Measurements from ENCODE around the gene MTG2.

The MTG2 gene

DNA sequence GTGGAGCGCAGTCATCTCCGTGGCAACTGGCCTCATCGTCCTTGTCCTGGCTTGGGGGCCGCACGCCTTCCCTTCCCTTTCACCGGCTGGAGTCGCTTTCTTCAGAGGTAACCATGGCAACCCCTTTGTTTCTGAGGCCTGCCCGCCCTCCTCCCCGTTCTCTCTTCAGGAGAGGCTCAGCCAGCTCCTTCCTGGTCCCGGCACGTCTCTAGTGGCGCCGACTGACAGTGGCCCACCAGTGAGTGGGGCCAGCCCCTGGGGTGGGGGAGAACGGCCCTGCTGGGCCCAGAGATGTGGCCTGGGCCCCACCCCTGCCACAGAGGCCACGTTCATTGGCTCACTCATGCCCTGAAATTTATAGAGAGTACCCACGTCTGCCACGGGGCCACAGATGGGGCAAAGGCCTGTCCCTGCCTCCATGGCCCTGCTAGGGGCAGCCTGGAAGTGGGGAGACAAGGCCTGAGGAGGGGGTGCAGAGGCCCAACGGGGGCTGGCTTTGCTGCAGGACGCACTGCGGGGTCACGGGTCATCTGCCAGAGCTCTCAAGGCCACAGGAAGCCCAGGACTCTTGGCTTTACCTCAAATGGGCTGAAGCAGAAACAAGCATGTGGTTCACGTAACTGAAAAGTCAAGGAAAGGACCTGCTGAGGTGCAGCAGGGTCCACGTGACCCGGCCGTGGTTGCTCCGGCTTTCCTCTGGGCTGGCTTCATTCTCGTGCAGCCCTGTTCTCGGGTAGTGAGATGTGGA, 54.1 kb downstream of the MTG2 start:
- no peak for DNase-seq

DNA sequence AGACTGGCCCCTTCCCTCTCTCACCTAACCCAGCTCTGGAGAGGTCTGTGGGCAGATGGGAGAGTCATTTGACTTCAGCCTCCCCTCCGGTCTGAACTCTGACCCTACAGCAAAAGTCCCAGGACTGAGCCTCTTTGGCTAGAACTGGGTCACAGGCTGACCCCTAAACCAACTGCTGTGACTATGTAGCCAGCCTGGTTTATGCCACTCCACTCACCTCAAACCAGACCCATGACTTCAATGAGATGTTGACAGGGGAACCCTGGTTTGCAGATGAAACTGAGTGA, 54.6 kb downstream of the MTG2 start:
- DNase-seq, result no peak

DNA sequence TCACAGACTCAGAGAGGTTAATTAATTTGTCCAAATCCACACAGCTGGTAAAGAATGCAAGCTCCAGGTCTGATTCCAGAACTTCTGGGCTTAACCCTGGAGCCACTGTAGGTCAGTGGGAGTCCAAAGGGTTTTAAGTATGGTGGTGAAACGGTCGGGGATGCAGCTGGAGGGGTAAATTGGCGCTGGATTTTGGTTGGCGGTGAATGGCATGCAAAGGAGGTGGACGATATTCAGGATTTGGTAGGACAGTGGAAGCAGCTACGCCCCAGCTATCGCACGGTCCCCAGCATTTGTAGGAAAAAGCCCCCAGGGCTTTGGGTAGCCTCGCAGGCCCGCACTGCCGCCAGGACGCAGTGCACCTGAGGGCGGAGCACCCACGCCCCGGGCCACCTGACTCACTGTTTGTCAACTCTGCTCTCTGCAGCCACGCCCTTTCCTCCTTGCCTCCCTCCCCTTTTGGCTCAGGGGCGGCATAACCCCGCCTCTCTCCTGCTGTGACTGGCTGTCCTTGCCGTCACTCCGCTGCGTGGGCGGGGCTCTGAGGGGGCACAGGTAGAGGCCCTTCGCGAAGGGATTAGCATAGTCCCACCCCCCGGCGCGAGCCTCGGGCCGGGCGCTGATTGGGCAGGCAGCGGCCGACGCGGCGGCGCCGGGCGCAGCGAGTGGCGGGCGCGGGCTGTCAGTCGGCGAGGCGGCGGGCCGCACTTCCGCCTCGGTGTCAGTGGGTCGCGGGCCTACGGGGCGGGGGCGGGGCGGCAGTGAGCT, 55.2 kb downstream of the MTG2 start, which contains the start of gene OSBPL2:
Gene OSBPL2 (plus strand): TSS at position 721 of the 768 bp plus-strand sequence. CDS start 17,664 bp downstream, outside the sequence.
- peak; percentile 97 for DNase-seq

DNA sequence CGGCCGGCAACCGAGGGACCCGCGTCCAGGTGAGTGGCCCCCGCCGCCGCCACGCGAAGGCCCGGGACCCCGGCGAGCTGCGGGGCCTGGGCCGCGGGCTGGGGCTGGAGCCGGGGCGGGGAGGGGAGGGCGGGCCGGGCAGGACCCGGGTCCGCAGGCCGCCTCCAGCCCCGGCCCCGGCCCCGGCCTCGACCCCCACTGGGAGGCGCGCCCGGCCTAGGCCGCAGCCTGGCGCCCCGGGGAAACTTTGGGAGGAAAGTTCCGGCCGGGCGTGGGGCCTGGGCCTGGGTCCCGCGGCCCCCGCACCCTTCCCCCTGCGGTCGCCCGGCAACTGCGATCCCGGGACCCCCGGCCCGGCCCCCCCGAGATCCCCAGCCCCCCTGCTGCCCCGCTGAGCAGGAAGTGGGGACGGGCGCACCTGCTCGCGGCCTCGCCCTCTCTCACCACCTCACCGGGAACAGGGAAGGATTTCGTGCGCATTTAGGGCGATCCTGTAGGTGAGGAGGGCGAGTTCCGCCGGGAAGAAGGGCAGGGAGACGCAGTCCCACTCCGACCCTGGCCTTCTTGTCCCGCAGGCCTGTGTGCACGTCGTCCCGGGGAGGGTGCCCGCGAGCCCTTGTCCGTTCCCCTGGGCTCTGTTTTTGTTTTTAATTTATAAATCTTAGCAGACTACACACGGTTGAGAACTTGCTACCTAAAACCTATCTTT, 55.9 kb downstream of the MTG2 start:
- DNase-seq, result no peak

DNA sequence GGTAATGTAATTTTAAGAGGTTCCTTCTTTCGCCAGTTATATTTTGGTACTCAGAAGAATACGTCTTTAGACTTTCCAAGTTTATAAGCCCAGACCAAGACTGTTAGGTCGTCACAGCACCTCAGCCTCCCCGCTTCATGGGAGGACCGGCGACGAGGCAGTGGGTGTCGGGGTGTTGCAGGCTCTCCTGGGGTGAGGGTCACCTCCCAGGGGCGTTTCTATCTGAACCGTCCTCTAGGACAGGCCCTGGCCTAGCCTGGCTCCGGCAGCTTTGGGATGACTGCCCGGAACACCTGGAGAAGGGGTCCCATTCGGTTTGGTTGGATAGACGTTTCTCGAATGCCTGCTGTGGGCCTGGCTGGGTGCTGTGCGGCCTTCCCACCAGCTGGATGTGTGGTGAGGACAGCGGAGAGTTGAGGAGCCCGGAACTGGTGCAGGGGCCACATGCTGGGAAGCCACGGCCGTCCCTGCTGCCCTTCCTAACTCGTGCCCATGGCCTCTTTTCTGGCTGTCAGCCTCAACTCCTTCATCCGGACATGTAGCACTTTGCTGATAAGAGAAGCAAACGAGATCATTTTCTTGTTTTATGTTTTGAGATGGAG, 56.6 kb downstream of the MTG2 start:
- no peak for DNase-seq

DNA sequence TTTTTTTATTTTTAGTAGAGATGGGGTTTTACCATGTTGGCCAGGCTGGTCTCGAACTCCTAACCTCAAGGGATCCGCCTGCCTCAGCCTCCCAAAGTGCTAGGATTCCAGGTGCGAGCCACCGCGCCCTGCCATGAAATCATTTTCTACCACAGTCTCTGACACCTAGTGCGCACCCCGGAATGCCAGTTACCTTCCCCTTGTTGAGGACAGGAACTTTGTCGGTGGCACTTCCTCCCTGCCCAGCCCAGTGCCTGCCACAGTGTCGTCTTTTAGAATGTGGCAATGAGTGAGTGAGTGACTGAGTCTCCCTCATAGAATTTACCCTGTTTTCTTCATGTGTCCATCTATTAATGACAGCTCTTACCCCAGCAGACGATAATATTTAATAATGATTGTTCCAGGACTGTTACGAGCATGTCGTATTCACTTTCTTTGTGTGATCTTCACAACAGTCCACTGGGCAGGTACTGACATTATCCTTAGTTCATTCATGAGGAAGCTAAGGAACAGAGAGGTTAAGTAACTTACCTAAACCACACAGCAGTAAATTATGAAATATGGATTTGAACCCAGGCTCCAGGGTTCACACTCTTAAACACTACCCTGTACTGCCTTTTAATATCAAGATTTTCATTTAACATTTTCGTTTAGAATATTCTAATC, 57.3 kb downstream of the MTG2 start:
- no peak for DNase-seq

DNA sequence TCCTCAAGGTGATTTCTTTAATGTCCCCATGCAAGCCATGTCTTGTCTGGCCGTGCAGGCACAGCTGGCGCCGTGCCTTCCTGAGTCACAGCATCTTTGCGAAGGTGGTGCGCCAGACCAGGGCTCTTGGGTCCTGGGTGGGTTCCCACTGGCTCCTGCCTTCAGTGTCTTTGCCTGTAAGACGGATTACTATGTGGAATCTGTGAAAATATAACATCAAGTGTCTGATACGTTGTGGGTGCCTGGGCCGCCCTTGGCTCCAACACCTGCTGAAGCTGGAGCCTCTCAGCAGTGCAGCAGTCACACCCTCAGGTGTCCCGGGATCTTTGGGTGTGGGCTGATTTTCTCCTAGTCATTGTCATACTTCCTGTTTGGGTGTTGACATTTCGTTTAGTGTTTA, 58.7 kb downstream of the MTG2 start:
- DNase-seq, result no peak

DNA sequence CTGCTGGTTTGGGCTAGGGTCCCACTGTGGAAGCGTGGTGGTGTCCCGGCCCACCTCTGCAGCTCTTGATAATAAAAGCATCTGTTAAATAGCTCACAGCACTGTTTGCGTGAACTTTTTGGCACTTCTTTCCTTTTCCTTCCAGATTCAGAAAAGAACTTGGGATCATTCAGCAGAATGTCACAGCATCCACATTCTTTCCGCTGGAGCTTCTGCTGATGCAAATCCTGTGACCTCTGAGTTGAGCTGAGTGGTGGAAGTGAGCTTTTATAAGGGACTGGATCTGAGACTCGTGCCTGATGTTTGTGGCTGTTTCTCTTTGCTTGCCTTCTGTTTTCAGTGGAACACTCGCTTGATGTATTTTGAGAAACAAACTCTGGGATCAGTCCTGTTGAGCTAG, 59.3 kb downstream of the MTG2 start:
- DNase-seq, result no peak

DNA sequence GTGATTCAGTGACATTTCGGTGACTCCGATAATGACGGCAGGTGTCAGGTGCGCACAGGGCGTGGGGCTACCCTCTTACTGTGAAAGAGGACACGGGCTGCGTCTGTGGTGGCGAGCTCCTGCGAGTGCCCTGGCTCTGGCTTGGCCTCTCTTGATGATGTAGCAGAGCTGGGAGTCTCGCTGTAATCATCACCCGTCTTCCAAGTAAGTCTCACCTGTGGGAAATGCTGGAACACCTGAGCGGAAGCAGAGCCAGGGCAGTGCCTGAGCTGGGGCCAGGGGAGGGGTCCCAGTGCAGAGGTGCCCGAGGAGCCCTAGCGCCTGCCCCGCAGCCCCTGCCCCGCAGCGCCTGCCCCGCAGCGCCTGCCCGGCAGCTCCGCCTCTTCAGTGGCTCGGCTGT, 60.3 kb downstream of the MTG2 start:
- DNase-seq, result no peak

DNA sequence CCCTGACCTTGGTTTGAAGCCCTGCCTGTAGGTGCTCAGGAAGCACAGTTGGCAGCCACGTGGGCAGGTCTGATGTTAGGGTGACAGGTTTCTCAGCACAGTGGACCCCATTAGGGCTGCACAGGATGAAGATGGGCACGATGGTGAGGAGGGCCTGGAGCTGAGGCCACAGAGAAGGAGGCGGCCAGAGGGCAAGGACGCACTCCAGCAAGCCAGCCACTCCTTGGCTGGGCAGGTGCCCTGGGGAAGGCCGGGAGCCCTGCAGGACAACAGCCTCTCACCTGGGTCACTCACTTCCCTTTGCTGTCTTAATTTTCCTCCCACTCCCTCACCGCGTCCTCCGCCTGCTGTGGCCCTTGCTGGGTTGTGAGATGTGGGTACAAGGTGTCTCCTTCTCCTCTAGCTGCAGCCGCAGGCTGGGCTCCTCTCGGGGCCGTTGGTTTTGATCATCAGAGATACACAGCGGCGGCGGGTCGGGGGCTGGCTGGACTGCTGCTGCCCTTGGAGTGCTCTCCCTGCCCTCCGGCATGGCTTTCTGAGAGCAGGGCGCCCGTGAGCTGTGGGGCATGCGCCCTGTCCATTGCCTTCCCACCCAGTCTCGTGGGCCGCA, 61.2 kb downstream of the MTG2 start:
- no peak for DNase-seq

DNA sequence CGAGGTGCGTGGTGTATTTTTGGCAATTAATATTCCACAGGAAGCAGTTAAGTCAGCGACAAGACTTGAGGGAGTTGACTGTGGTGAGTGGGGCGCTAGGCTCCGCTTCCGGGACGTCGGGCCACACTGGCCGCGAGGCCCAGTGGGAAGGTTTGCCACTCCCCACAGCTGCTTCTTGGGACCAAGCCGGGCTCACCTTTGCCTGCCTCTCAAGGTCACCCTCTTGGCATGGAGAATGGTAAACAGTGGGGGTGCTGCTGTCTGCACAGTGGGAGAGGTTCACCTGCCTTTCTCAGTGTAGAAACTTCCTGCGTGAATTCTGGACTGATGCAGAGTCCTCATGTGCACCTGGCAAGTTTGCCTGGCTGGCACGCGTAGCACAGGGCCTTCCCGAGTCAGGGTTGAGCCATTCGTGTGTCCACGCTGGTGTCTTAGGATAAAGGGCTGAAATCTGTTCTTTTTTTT, 61.8 kb downstream of the MTG2 start:
- peak; percentile 43 for DNase-seq

DNA sequence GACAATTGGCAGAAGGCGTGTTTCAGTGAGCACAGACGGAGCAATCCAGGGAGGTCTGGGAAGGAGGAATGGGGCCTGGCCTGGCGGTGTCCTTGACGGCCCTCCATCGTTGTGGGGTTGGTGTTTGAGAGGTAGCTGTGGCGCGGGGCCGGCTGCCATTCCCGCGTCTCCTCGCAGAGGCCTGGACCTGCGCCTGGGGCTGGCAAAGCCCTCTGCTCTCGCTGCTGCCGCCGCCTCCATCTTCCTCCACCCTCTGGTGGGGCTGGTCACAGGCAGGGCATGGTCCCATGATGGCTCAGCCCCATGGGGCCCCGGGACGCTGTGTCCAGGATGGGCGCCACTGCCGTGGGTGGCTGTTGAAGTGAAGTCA, 63.1 kb downstream of the MTG2 start:
- DNase-seq, result no peak

DNA sequence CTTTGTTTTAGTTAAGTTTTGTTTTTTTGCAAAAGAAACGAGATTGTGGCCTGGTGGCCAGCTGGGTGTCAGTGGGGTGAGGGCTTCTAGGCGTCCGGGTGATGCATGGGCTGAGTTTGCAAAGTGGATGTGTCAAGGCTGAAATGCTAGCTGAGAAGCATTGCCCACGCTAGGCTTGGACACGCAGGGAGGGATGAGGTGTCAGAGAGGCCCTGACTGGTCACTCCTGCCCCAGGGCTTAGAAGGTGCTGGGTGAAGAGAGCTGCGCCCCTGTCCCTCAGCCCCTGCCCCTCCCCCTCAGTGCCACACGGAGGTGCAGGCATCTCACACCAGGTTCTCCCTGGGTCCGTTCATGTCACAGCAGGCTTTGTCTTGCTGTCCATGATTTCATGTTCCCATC, 63.6 kb downstream of the MTG2 start:
- DNase-seq, result no peak

DNA sequence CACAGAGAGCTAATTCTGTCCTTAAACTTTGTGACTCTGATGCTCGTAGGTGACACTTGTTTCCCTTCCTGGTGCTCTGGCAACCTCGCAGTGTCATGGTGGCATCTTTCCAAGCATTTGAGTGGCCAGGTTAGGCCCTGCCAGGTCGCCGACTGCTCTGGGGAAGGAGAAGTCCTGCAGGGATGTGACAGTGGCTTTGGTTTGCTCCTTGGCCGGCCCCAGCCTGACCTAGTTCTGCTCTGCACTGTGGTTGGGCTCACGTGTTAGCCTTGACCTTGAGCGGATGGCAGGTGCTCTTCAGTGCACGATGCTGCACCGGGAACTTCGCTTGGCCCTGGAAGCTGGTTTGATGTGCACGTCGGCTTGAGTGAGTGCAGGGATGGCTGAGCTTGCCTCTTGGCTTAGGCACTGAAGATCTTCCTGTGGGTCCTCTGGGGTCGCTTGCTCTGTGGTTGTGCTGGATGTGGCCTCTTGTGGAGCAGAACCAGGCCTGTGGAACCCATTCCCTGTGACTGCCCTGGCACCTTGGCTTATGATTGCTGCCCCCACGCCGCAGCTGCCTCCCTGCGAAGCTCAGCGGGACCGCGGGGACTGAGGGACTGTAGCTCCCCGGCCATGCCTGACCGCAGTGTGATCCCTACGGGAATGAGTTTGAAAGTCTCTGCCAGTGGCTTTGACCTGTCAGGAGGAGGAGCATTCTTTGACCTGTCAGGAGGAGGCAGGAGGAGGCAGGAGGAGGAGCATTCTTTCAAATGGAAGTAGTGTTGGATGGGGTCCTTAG, 64.2 kb downstream of the MTG2 start:
- DNase-seq, result no peak

DNA sequence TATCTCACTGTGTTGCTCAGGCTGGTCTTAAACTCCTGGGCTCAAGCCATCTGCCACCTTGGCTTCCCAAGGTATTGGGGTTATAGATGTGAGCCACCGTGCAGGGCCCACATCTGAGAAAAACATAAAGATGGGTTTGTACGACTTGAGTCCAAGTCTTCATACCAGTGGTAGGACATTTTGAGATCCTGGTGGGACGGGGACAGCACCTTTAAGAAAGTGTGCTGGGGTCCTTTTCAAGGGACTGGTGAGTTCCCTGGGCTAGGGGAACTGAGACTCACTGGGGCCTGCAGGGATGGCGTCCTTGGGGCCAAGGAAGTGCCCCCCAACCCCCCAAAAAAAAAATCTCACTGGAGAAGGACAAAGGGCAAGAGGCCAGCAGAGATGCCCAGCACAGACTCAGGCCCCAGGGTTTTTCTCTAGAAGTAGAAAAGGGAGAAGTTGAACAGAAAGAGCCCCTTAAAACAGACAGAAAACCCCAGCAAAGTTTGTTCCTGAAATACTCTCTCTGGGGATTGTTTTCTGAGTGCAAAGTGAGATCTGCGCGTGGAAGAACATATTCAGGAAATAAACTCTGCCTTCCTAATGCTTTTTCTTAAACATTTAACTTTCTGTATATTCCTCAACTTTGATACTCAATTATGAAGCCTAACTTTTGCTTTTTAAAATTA, 66.2 kb downstream of the MTG2 start:
- DNase-seq, result no peak

DNA sequence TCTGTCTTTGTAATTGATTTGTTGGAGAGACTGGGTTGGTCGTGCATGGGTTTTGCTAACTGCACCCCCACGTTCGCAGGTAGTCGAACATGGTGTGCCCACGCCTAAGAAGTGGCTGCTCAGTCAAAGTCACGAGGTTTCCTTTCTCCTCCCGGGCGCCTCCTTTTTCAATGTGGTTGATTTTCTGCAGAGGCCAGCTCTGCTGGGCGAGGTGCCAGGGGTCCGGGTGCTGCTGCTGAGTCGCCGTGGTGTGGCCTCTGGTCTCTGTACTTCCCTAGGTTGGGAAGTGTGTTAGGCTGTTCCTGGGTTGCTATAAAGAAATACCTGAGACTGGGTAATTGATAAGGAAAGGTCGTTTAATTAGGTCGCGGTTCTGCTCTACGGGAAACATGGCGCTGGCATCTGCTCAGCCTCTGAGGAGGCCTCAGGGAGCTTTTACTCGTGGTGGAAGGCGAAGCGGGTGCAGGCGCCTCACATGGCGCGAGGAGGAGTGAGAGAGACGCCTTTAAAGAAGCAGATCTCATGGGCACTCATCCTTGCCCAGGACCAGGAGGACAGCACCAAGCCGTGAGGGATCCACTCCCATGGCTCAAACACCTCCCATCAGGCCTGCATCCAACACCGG, 69.6 kb downstream of the MTG2 start:
- DNase-seq, result no peak
